HG02885 (cell line): ENCODE data around the gene TRIM75.
A peak's percentile ranks its signal among the peaks of the same experiment; 100 is the strongest.
"Not testable (repeated sequence)": the region's sequence is repeated elsewhere in the genome, so short reads cannot be mapped to it uniquely, and the experiment has no call there.

ENCODE experiments used
- ATAC-seq: cut with Tn5 transposase; IDR thresholded peaks from one replicate; pipeline ENCODE4 v1.9.1; 2021; ENCODE audit warnings: mild to moderate bottlenecking; ENCODE audit not compliant: unreplicated experiment, poor library complexity

The TRIM75 gene

DNA sequence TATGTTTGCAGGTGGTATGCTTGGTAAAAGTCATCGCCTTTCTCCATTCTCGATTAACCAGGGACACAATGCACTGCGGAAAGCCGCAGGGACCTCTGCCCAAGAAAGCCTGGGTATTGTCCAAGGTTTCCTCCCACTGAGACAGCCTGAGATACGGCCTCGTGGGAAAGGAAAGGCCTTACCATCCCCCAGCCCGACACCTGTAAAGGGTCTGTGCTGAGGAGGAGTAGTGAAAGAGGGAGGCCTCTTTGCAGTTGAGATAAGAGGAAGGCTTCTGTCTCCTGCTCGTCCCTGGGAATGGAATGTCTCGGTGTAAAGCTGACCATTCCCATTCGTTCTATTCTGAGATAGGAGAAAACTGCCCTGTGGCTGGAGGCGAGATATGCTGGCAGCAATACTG, 19.7 kb downstream of the TRIM75 start:
- not testable (repeated sequence) for ATAC-seq

DNA sequence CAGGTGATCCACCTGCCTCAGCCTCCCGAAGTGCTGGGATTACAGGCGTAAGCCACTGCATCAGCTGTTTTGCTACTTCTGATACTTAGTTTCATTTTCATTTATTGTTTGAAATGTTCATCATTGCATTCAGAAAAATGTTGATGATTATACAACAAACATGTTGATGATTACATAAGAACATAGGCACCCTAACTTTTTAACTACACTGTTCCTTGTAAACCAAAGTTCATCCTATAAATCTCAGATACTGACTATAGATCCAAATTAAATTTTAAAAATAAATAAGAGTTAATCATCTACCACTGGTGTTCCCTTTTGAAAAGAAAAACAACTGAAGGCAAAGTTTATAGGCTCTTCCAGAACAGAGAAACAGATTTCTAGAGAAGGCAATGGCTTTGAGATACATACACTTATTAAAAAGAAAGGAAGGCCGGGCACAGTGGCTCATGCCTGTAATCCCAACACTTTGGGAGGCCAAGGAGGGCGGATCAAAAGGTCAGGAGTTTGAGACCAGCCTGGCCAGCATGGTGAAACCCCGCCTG, 23.4 kb downstream of the TRIM75 start:
- ATAC-seq, result no peak

DNA sequence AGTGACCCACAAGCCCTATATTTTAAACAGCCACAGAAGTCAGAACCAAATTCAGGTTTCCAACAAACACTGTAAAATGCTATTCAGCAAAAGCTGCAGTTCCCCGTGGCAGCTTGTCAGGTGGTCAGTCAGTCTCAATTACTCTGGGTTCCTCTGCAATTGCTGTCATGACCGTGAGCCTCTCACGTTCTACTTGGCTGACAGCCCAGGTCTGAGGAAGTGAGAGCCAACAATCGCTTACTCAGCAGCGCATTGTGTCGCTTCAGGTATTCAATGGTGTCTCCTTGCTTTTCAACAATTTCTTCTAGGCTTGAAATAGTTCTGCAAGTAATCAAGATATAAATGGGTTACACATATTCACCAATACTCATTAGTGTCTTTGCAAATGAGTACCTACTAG, 25.8 kb downstream of the TRIM75 start:
- ATAC-seq, result peak; percentile 92

DNA sequence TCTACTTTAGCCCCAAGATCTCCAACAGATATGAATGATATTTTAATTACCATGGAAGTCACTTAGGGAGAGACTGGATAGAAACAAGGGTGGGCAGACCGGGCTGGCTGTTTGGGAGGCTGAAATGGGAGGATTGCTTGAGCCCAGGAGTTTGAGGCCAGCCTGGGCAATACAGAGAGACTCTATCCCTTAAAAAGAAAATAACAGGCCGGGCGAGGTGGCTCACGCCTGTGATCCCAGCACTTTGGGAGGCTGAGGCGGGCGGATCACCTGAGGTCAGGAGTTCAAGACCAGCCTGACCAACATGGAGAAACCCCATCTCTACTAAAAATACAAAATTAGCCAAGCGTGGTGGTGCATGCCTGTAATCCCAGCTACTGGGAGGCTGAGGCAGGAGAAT, 31.1 kb downstream of the TRIM75 start:
- not testable (repeated sequence) for ATAC-seq

DNA sequence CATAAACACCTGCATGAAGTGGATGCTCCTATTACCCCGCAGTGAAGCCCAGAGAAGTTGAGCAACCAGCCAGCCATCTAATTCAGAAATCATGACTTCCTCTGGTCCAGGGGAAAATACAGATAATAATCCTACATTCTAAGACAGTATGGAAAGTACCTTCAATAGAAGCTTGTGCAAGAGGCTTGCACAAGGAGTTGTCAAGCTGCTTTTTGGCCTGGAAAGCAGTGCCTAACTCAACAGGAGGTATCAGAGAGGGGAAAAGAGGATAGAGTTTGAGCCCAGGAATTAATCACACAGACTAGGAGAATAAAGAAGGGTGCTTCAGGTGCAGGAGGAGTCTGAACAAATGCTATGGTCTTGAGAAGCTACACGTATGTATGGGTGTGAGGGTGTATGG, 32.3 kb downstream of the TRIM75 start:
- no peak for ATAC-seq

DNA sequence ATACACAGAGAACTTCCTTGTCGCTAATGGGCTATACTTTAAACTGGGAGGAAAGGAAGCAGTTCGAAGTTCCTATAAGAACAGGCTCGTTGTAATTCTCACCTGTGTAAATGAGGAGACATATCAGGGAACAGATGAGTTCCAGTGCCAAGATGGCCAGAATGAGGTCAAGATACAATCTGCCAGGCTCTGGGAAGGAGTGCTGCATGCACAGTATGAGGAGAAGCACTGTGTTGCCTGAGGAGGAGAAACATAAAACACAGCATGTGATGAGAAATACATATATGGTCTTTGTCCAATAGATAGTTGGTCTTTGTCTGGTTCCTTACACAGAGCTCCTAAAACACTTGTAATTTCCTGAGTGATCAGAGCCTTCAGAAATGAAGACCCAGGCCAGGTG, 34.7 kb downstream of the TRIM75 start:
- no peak for ATAC-seq

DNA sequence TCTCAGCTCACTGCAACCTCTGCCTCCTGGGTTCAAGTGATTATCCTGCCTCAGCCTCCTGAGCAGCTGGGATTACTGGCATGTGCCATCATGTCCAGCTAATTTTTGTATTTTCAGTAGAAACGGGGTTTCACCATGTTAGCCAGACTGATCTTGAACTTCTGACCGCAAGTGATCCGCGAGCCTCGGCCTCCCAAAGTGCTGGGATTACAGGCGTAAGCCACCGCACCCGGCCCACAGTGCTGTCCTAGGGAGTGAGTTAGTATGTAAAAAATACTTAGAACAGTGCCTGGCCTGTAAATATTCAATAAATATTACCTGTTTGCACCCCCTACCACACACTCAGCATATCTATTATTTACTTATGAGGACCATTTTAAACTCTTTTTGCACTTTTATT, 38.5 kb downstream of the TRIM75 start:
- not testable (repeated sequence) for ATAC-seq

DNA sequence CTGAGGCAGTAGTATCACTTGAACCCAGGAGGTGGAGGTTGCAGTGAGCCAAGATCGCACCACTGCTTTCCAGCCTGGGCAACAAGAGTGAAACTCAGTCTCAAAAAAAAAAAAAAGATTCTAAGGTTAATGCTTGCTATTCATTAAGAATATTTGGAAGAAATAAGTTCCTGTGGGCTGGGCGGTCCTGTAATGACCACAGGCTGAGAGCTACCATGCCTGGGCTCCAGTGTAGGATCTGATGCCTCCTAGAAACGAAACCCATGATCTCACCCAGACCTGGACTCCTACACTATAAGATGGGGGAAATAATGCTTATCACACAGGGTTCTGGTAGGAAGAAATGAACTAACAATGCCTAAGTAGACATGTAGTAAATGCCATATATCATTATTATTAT, 41.2 kb downstream of the TRIM75 start:
- no peak for ATAC-seq

DNA sequence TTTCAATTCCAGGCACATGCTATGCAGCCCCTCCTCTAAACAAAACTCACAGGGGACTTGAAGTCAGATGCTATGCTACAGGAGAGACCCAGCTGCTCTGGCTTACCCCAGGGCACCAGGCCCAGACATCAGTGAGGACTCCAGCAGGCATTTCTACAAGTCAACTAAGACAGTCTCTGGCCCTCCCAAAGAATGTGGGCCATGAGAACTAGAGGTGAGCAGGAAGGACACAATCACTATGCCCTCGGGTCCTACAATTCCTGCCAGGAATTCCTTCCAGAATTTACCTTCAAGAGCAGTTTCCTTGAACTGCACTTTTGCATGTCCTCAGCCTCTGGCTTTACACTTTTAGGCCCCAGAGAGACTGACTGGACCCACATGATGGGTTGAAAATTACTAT, 41.6 kb downstream of the TRIM75 start:
- no peak for ATAC-seq

DNA sequence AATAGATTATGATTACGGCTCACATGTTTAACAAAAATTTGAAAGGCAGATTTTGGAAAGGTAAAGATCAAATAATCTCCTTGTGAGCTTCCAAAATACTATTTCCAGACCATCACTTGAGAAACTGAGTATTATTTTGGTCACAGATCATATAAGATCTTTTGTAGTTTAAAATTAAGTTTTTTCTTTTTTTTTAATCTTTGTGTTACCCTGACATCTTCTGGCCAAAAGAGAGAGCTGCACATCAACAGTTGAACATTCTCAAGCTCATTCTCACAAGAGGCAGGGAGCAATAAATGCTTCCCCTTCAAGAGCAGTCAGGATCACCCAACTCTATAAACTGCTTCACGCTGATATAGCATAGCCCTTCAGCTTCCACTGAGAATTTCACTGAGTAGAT, 43.1 kb downstream of the TRIM75 start:
- peak; percentile 47 for ATAC-seq

DNA sequence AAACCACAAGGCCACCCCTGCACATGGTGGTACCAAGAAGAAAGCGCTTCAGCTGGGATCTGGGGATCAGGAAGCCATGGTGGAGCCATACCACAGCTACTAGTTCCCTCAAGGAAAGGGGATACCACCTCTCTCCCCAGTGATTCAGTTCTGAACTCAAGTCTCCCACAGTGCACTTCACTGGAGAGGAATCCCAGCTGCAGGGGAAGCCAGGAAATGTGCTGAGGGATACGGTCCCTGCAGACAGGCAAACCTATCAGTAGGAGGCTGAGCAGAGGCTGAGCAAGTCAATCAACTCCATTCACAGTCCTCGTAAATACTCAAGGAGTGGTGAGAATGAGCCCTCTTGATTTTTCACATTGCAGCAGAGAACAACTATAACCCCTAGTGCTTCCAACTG, 48.0 kb downstream of the TRIM75 start:
- ATAC-seq, result no peak

DNA sequence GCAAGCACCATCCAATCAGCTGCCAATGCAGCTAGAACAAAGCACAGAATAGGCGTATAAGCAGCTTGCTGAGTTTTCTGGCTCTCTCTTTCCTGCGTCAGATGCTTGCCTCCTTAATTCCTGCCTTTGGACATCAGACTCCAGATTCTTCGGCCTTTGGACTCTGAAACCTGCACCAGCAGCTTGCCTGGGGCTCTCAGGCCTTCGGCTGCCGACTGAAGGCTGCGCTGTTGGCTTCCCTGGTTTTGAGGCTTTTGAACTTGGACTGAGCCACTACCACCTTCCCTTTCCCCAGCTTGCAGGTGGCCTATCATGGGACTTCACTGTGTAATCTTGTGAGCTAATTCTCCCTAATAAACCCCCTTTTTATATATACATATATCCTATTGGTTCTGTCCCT, 52.9 kb downstream of the TRIM75 start:
- ATAC-seq, result no peak
